H1 (cell line): ENCODE results near the gene CCDC24. TPM values are rescaled to one million over a fixed set of nuclear protein-coding genes. Genes with fewer than 3 reads are reported as not detected.

Experiments
- CTCF ChIA-PET: fragments of 300-600 bp; sonication (Branson Sonifier 250); formaldehyde crosslinking; loops from one replicate; lab custom pipeline; 2021; ENCODE audit not compliant: partially characterized antibody; lab: Charles Lee
- POLR2A ChIA-PET: fragments of 300-600 bp; sonication (Branson Sonifier 250); formaldehyde crosslinking; loops from one replicate; lab custom pipeline; 2021; ENCODE audit warnings: inconsistent platforms; ENCODE audit not compliant: partially characterized antibody; lab: Charles Lee
- DNase-seq, 2 experiments: peaks; one replicate each; pipeline versions ENCODE4 v3.0.0 to v3.0.0-alpha.2; 2010 to 2022; ENCODE audit warnings: low spot score in 2 of 2, low read depth in 1 of 2, mixed read lengths in 1 of 2
- FAIRE-seq: peaks from 2 replicates; lab custom pipeline; 2011; peaks lifted over from hg19 to GRCh38; lab: Jason Lieb, UNC
- H2AFZ ChIP-seq: 2 replicates; pipeline ENCODE4 v1.8.1; 2012; ENCODE audit warnings: low read length, inconsistent platforms
- H2AK5ac ChIP-seq: 2 replicates; pipeline ENCODE4 v1.6.1; 2013; ENCODE audit warnings: low read depth, low read length
- H2BK120ac ChIP-seq: replicated peaks from 2 replicates; pipeline ENCODE3; 2013; ENCODE audit warnings: low read depth, low read length, inconsistent platforms
- H2BK12ac ChIP-seq: 2 replicates; pipeline ENCODE4 v1.6.1; 2013; ENCODE audit warnings: low read depth, low read length
- H2BK15ac ChIP-seq: 2 replicates; pipeline ENCODE4 v1.6.1; 2013; ENCODE audit warnings: low read length
- H2BK20ac ChIP-seq: 2 replicates; pipeline ENCODE4 v1.6.1; 2013; ENCODE audit warnings: low read length
- H2BK5ac ChIP-seq: 2 replicates; pipeline ENCODE4 v1.6.1; 2013; ENCODE audit warnings: low read depth, low read length
- H3K14ac ChIP-seq: 2 replicates; pipeline ENCODE4 v1.6.1; 2013; ENCODE audit warnings: inconsistent platforms; ENCODE audit not compliant: insufficient read length
- H3K18ac ChIP-seq: 2 replicates; pipeline ENCODE4 v1.6.1; 2013; ENCODE audit warnings: low read length; ENCODE audit errors: extremely low read depth
- H3K23ac ChIP-seq: 2 replicates; pipeline ENCODE4 v1.6.1; 2013; ENCODE audit warnings: inconsistent platforms; ENCODE audit not compliant: insufficient read length
- H3K23me2 ChIP-seq: 2 replicates; pipeline ENCODE4 v1.6.1; 2013; ENCODE audit warnings: low read depth, low read length
- H3K27ac ChIP-seq: 2 replicates; pipeline ENCODE4 v1.6.1; 2011; ENCODE audit warnings: low read depth, low read length, inconsistent platforms
- H3K27me3 ChIP-seq, 4 experiments: replicated peaks in 1 of 4; 1 replicate in 1 of 4; 2 replicates in 3 of 4; pipeline versions ENCODE4 v1.6.1 to v1.8.1; 2011 to 2013; ENCODE audit warnings: low read length in 3 of 4, mild to moderate bottlenecking in 3 of 4, inconsistent platforms in 2 of 4, mixed read lengths in 2 of 4, moderate library complexity in 1 of 4; ENCODE audit not compliant: control insufficient read depth in 3 of 4, insufficient read depth in 3 of 4; ENCODE audit errors: extremely low read depth in 1 of 4
- H3K36me3 ChIP-seq, 4 experiments: 2 replicates each; pipeline versions ENCODE4 v1.6.1 to v1.8.1; 2011 to 2013; ENCODE audit warnings: mild to moderate bottlenecking in 4 of 4, low read length in 3 of 4, moderate library complexity in 2 of 4, control low read depth in 1 of 4, inconsistent platforms in 1 of 4; ENCODE audit not compliant: insufficient read depth in 4 of 4, control insufficient read depth in 2 of 4
- H3K4ac ChIP-seq: replicated peaks from 2 replicates; pipeline ENCODE3; 2013; ENCODE audit warnings: low read length, low read depth, mixed read lengths, inconsistent platforms; ENCODE audit not compliant: insufficient read length
- H3K4me1 ChIP-seq, 4 experiments: replicated peaks in 1 of 4; 1 replicate in 1 of 4; 2 replicates in 3 of 4; pipeline versions ENCODE4 v1.6.1 to v1.8.1; 2011 to 2013; ENCODE audit warnings: low read length in 3 of 4, inconsistent platforms in 2 of 4, mixed read lengths in 1 of 4; ENCODE audit not compliant: insufficient read depth in 4 of 4, control insufficient read depth in 3 of 4
- H3K4me2 ChIP-seq, 2 experiments: 2 replicates each; pipeline versions ENCODE4 v1.6.1 to v1.8.1; 2011 to 2013; ENCODE audit warnings: low read depth in 2 of 2, low read length in 2 of 2, control low read depth in 1 of 2, inconsistent platforms in 1 of 2, mild to moderate bottlenecking in 1 of 2; ENCODE audit not compliant: insufficient read depth in 1 of 2
- H3K4me3 ChIP-seq, 4 experiments: fragments of 200-600, 300-600 bp in 1 of 4; sonication (generic), shearing (Covaris generic), sonication (Bioruptor Twin) in 1 of 4; 2 replicates each; pipeline versions ENCODE4 v1.5.1 to v1.8.1; 2011 to 2016; ENCODE audit warnings: low read length in 4 of 4, low read depth in 3 of 4, control low read depth in 2 of 4, inconsistent platforms in 2 of 4, mild to moderate bottlenecking in 2 of 4, mixed read lengths in 1 of 4, moderate library complexity in 1 of 4; ENCODE audit not compliant: insufficient read depth in 2 of 4; ENCODE audit errors: extremely low read depth in 1 of 4
- H3K56ac ChIP-seq: replicated peaks from 2 replicates; pipeline ENCODE3; 2013; ENCODE audit warnings: low read depth, mild to moderate bottlenecking, mixed read lengths, low read length, inconsistent platforms; ENCODE audit not compliant: insufficient read length
- H3K79me1 ChIP-seq: 2 replicates; pipeline ENCODE4 v1.6.1; 2013; ENCODE audit warnings: low read depth, low read length, control low read depth
- H3K79me2 ChIP-seq, 2 experiments: 2 replicates each; pipeline versions ENCODE4 v1.6.1 to v1.8.1; 2012 to 2013; ENCODE audit warnings: low read length in 2 of 2, mild to moderate bottlenecking in 2 of 2, inconsistent platforms in 1 of 2; ENCODE audit not compliant: insufficient read depth in 2 of 2, control insufficient read depth in 1 of 2
- H3K9ac ChIP-seq, 4 experiments: replicated peaks in 1 of 4; 1 replicate in 1 of 4; 2 replicates in 3 of 4; pipeline versions ENCODE4 v1.6.1 to v1.8.1; 2011 to 2013; ENCODE audit warnings: low read depth in 3 of 4, low read length in 3 of 4, control low read depth in 2 of 4, mild to moderate bottlenecking in 2 of 4, moderate library complexity in 2 of 4, inconsistent platforms in 1 of 4; ENCODE audit errors: extremely low read depth in 1 of 4
- H3K9me3 ChIP-seq, 2 experiments: 2 replicates each; pipeline versions ENCODE4 v1.6.1 to v1.8.1; 2012 to 2013; ENCODE audit warnings: mild to moderate bottlenecking in 2 of 2, moderate library complexity in 2 of 2, control low read depth in 1 of 2, inconsistent platforms in 1 of 2, low read depth in 1 of 2, low read length in 1 of 2, mixed read lengths in 1 of 2; ENCODE audit not compliant: insufficient read depth in 2 of 2
- H4K20me1 ChIP-seq, 2 experiments: replicated peaks in 1 of 2; 2 replicates each; pipeline versions ENCODE3 to v1.8.1; 2011 to 2013; ENCODE audit warnings: inconsistent platforms in 2 of 2, low read length in 2 of 2, mild to moderate bottlenecking in 1 of 2; ENCODE audit not compliant: insufficient read depth in 2 of 2, control insufficient read depth in 1 of 2
- H4K5ac ChIP-seq: 2 replicates; pipeline ENCODE4 v1.6.1; 2013; ENCODE audit warnings: low read length, low read depth, mixed read lengths, inconsistent platforms; ENCODE audit not compliant: insufficient read length
- H4K8ac ChIP-seq: 2 replicates; pipeline ENCODE4 v1.8.0; 2013; ENCODE audit warnings: mild to moderate bottlenecking, moderate library complexity, low read length, inconsistent platforms; ENCODE audit not compliant: insufficient read depth; ENCODE audit errors: extremely low read depth
- H4K91ac ChIP-seq: replicated peaks from 2 replicates; pipeline ENCODE3; 2013; ENCODE audit warnings: low read length, mixed read lengths, inconsistent platforms; ENCODE audit not compliant: insufficient read length
- RBBP5 ChIP-seq: IDR thresholded peaks from 2 replicates; pipeline ENCODE4 v1.7.1; 2012; ENCODE audit warnings: low read depth, mild to moderate bottlenecking, inconsistent platforms, low read length, moderate library complexity, borderline replicate concordance
- SP2 ChIP-seq: IDR thresholded peaks from 2 replicates; pipeline ENCODE4 v1.6.1; 2012; ENCODE audit warnings: mild to moderate bottlenecking, low read length, inconsistent platforms
- SRF ChIP-seq: IDR thresholded peaks from 2 replicates; pipeline ENCODE4 v1.6.1; 2011; ENCODE audit warnings: mild to moderate bottlenecking, low read depth, low read length, moderate library complexity
- WGBS, 2 experiments: shearing (Covaris generic) in 1 of 2; methylation state at CpG; one replicate each; pipeline versions ENCODE4 v1.1.6 to v1.1.7; 2013 to 2015; ENCODE audit warnings: low lambda C conversion rate in 2 of 2, mixed read lengths in 2 of 2, inconsistent platforms in 1 of 2, low coverage in 1 of 2, missing lambda C conversion rate in 1 of 2; ENCODE audit not compliant: insufficient replicate concordance in 2 of 2, insufficient coverage in 1 of 2, insufficient read length in 1 of 2; ENCODE audit errors: extremely low coverage in 1 of 2, missing lambda C conversion rate in 1 of 2; 5-methylcytosine and 5-hydroxymethylcytosine counted together
- polyA plus RNA-seq, 7 experiments: library from polyadenylated mRNA; depleted of rRNA in 3 of 7; stranded (reverse) in 5 of 7; unstranded in 2 of 7; fragments of >200 nt in 5 of 7; fragments of 200-250 nt in 2 of 7; gene quantifications; 1 replicate in 5 of 7; 2 replicates in 1 of 7; 4 replicates in 1 of 7; pipeline versions ENCODE4 v1.2.1 to v1.2.3, GENCODE V29; 2011 to 2013; ENCODE audit warnings: missing spikeins in 2 of 7, mixed read lengths in 2 of 7
- total RNA-seq: library from RNA; stranded (reverse); fragmentation: NEBNext Ultra II Directional; extraction: Animal tissue kit (Norgen Biotek cat#: 25700); gene quantifications from 2 replicates; pipeline ENCODE4 v1.2.1, GENCODE V29; 2021

The CCDC24 gene
- total and polyA plus RNA-seq, 2 of the 8 experiments (the other 6 are each of a cell fraction or from before 2014, with no cell fraction given) = 11.2 to 11.4 TPM

DNA sequence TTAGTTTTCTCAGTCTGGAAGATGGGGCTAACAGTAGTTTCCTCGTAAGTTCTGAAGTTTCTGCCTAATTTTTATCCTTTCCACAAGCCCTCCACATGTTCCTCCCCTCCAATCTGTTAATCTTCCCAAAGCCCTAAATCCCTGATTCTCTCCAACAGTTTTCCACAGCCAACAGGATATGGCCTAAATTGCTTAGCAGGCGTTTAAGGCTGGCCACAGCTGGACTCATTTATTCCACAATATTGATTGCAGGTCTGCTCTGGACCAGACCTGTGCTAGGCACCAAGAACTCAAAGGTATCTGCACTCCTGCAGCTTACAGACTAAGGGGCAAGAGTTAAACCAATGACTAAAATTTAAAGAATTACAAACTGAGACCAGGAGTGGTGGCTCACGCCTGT is 35.9 kb downstream of the CCDC24 start:
- H2AK5ac ChIP-seq = no peak overlapping the region
- no peak overlapping the region for H3K9ac ChIP-seq
- ChIA-PET CTCF (interaction anchor here (0.8 to 16.6 kb wide), 8 partner anchors 9 to 32 kb away, joined by 3 to 252 read pairs (median 7); no protein-coding TSS in a partner anchor), POLR2A (interaction anchor here (1.1 to 26.2 kb wide), 4 partner anchors 17 to 39 kb away, joined by 3 to 544 read pairs (median 26); no protein-coding TSS in a partner anchor)
- H3K4ac ChIP-seq = no peak overlapping the region
- no peak overlapping the region for H2BK12ac ChIP-seq
- DNase-seq = no peak
- H3K23me2 ChIP-seq = peaks cover 4% of the 10 kb centered on the region; the same call in 1 of the 2 replicates
- H4K8ac ChIP-seq = no peak overlapping the region
- H3K27ac ChIP-seq = no peak overlapping the region
- H2BK20ac ChIP-seq = no peak overlapping the region
- no peak for FAIRE-seq
- H4K5ac ChIP-seq = no peak overlapping the region
- no peaks in the 10 kb centered on the region for H3K9me3 ChIP-seq
- H2BK15ac ChIP-seq = no peak overlapping the region
- H3K4me3 ChIP-seq = no peak overlapping the region
- no peak overlapping the region for H4K91ac ChIP-seq
- H3K27me3 ChIP-seq = no peaks in the 10 kb centered on the region
- H3K79me2 ChIP-seq = peaks cover 0 to 24% of the 10 kb centered on the region in 2 experiments; a peak in 2 of 4 replicates
- no peak overlapping the region for H3K4me2 ChIP-seq
- WGBS, 2 experiments = 94% methylated on average over 3 of the region's 3 CpGs; no CpG with 5 or more reads in 1 of the 2 experiments
- no peak overlapping the region for H2BK5ac ChIP-seq
- no peak overlapping the region for H3K23ac ChIP-seq
- peaks cover 9 to 20% (median 17%) of the 10 kb centered on the region in 4 experiments for H3K4me1 ChIP-seq
- H3K18ac ChIP-seq = no peak overlapping the region
- TF ChIP-seq SRF (no peak), RBBP5 (no peak), SP2 (no peak)
- peaks cover 5% of the 10 kb centered on the region for H3K79me1 ChIP-seq
- H3K14ac ChIP-seq = no peak overlapping the region
- H3K56ac ChIP-seq = no peak overlapping the region
- no peak overlapping the region for H2BK120ac ChIP-seq
- H2AFZ ChIP-seq = no peak overlapping the region
- H4K20me1 ChIP-seq = peaks cover 3 to 6% of the 10 kb centered on the region in 2 experiments
- H3K36me3 ChIP-seq = peaks cover 3 to 15% (median 6%) of the 10 kb centered on the region in 4 experiments; a peak in 7 of 8 replicates
